Epithelial cell of proximal tubule (primary cell): ENCODE measurements around the gene MTRFR. TPM values are rescaled to one million over a fixed set of nuclear protein-coding genes. Genes with fewer than 3 reads are reported as not detected.
"Not testable (repeated sequence)": the region's sequence is repeated elsewhere in the genome, so short reads cannot be mapped to it uniquely, and the experiment has no call there.

Source experiments
- DNase-seq: peaks from one replicate; pipeline ENCODE4 v3.0.0-alpha.2; 2011; ENCODE audit warnings: low read depth
- H3K4me3 ChIP-seq: 2 replicates; pipeline ENCODE4 v1.5.1; 2011; ENCODE audit warnings: low read depth, mild to moderate bottlenecking, low read length
- total RNA-seq: library from RNA; depleted of rRNA; stranded (reverse); fragments of >200 nt; gene quantifications from 2 replicates; pipeline ENCODE4 v1.2.3, GENCODE V29; 2015
- TF ChIP-seq, protein P1 (sequence below): conservative IDR thresholded peaks from 2 replicates; pipeline ENCODE4 v1.5.1; 2012; ENCODE audit warnings: low read depth, mild to moderate bottlenecking, low read length

MTRFR gene
- total RNA-seq, 1 donor from 2014 or later, result 31.2 TPM

DNA sequence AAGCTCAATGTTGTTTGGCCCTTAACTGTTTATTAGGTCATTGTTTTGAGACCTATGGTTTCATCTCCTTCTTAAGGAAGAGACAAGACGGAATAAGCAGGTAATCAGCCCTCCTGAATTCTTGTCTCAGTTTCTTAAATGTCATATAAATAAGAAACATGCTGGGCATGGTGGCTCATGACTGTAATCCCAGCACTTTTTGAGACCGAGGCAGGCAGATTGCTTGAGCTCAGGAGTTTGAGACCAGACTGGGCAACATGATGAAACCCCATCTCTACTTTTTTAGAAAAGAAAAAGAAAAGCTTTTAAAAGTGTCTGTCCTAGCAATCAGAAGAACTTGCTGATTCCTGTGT lies 5.1 kb downstream of the MTRFR start:
- TF ChIP-seq, protein P1, sequence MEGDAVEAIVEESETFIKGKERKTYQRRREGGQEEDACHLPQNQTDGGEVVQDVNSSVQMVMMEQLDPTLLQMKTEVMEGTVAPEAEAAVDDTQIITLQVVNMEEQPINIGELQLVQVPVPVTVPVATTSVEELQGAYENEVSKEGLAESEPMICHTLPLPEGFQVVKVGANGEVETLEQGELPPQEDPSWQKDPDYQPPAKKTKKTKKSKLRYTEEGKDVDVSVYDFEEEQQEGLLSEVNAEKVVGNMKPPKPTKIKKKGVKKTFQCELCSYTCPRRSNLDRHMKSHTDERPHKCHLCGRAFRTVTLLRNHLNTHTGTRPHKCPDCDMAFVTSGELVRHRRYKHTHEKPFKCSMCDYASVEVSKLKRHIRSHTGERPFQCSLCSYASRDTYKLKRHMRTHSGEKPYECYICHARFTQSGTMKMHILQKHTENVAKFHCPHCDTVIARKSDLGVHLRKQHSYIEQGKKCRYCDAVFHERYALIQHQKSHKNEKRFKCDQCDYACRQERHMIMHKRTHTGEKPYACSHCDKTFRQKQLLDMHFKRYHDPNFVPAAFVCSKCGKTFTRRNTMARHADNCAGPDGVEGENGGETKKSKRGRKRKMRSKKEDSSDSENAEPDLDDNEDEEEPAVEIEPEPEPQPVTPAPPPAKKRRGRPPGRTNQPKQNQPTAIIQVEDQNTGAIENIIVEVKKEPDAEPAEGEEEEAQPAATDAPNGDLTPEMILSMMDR, result no peak
- DNase-seq, result no peak
- no peak overlapping the region for H3K4me3 ChIP-seq

DNA sequence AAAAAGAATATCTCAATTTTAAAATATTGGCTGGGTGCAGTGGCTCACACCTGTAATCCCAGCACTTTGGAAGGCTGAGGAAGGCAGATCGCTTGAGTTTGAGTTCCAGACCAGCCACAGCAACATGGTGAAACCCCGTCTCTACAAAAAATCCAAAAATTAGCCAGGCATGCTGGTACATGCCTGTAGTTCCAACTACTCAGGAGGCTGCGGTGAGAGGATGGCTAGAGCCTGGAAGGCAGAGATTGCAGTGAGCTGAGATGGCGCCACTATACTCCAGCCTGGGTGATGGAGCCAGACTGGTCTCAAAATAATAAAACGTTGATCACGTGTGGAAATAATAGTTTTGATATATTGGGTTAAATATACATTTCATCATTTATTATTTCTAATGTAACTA lies 5.7 kb downstream of the MTRFR start:
- TF ChIP-seq, protein P1, result no peak

DNA sequence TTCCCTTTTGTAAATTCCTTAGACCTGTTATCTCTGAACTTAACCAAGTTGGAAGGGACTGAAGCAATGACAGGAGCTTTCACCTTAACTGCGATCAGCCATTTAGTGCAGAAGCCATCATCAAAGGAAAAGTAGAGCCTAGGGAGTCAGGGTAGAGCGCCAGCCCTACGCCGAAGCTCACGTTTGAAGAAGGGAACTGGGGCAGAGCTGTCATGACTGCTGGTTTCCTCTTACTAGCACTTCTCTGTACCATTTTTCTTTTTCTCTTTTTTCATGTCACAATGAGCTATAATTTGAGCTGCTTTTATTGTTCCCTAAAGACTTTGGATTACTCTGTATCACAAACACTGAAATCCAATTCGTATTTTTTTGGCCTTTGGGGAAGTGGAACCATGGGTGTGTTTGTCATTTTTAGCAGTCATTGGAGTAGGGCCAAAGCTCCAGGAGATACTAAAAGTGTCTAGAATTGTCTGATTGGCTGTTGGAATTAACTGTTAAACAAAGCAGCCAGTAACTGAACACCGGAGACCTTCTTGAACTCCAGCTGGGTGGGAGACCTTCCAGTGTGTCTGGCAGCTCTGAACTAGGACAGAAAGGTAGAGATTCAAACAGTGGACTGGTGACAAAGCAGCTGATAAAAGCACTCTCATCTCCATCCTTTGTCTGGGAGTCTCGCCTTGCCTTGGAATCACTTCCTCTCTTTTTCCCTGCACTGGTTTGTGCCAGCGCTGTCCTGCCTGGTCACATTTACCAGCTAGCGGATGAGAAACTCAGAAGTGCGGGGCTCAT lies 9.1 kb downstream of the MTRFR start:
- H3K4me3 ChIP-seq, result no peak overlapping the region
- TF ChIP-seq, protein P1, result no peak
- DNase-seq, result no peak

More for the DNA sequence above, 5.7 kb downstream of the MTRFR start:
- no peak for DNase-seq
- no peak overlapping the region for H3K4me3 ChIP-seq

DNA sequence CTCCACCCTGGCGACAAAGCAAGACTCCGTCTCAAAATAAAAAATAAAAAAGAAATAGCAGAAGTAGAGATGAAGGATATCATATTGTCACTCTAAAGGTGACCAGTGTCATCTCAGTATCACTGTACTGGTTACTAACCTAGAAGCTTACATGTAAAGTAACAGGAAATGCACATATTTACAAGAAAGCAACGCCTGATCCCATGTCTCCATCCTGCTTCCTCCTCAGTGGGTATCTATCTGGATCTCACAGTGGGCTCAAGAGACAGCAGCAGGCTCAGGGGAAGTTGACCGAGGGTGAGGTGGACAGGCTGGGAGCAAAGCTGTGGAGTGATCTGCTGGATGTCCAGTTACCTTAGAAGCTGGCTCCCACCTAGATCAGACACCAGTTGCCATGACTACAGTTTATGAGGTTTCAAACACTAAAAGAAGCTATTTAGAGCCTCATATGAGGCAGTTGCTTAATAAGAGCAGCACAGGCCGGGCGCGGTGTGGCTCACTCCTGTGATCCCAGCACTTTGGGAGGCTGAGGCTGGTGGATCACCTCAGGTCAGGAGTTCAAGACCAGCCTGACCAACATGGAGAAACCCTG lies 10.5 kb downstream of the MTRFR start:
- DNase-seq, result no peak
- TF ChIP-seq, protein P1, result no peak
- no peak overlapping the region for H3K4me3 ChIP-seq

DNA sequence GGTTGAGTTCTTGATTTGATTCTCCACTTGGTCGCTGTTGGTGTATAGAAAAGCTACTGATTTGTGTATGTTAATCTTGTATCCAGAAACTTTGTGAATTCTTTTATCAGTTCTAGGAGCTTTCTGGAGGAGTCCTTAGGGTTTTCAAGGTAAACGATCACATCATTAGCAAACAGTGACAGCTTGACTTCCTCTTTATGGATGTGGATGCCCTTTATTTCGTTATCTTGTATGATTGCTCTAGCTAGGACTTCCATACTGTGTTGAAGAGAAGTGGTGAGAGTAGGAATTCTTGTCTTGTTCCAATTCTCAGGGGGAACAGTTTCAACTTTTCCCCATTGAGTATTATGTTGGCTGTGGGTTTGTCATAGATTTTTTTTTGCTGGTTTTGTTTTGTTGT lies 12.4 kb downstream of the MTRFR start:
- no peak overlapping the region for H3K4me3 ChIP-seq
- no peak for DNase-seq
- TF ChIP-seq, protein P1, result no peak

DNA sequence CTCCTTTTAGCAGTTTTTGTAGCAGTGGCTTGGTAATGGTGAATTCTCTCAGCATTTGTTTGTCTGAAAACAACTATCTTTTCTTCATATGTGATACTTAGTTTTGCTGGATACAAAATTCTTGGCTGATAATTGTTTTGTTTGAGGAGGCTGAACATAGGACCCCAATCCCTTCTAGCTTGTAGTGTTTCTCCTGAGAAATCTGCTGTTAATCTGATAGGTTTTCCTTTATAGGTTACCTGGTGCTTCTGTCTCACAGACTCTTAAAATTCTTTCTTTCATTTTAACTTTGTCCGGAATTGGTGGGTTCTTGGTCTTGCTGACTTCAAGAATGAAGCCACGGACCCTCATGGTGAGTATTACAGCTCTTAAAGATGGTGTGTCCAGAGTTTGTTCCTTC lies 14.9 kb downstream of the MTRFR start:
- not testable (repeated sequence) for DNase-seq, H3K4me3 ChIP-seq

DNA sequence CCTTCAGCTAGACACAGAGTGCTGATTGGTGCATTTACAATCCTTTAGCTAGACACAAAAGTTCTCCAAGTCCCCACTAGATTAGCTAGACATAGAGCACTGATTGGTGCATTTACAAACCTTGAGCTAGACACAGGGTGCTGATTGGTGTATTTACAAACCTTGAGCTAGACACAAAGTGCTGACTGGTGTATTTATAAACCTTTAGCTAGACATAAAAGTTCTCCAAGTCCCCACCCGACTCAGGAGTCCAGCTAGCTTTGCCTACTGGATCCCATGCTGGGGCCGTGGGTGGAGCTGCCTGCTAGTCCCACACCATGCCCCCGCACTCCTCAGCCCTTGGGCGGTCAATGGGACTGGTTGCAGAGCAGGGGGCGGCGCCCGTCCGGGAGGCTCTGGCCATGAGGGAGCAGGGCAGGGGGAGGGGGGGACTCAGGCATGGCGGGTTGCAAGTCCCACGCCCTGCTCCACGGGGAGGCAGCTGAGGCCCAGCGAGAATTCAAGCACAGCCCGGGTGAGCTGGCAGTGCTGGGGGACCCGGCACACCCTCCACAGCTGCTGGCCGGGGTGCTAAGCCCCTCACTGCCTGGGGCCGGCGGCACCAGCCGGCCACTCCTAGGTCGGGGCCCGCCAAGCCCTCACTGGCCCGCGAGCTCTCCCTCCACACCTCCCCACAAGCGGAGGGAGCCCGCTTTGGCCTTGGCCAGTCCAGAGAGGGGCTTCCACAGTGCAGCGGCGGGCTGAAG lies 15.9 kb downstream of the MTRFR start:
- not testable (repeated sequence) for DNase-seq, H3K4me3 ChIP-seq
